HT1080 (cell line): ENCODE measurements around the gene OR2T3. TPM values are rescaled to one million over a fixed set of nuclear protein-coding genes. Genes with fewer than 3 reads are reported as not detected.
"Not testable (repeated sequence)": the region's sequence is repeated elsewhere in the genome, so short reads cannot be mapped to it uniquely, and the experiment has no call there.

Experiments used
- DNase-seq: peaks from one replicate; pipeline ENCODE4 v3.0.0-alpha.2; 2015; ENCODE audit warnings: low read depth
- total RNA-seq: library from RNA; depleted of rRNA; stranded (reverse); fragments of >200 nt; shearing (Covaris generic); gene quantifications from 2 replicates; pipeline ENCODE4 v1.2.3, GENCODE V29; 2014; rRNA removed

The OR2T3 gene
- total RNA-seq, 1 experiment from 2014 or later, result not detected

DNA sequence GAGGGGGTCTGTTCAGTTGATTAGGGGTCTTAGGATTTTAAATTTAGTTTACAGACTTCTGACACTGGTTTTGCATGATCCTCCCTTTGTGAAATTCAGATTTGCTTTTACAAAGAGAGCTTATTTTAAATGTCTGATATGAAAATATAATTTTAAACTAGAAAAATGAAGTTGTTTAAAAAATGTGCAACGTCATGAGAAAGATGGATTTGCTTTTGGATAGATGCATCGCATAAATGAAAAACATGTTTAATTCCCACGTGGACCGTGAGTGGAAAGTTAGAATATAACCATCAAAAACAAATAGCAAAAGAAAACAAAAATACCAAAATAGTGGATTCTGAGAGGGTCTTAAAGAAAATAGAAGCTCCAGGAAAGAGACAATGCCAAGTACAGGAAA, 2.0 kb upstream of the OR2T3 start:
- no peak for DNase-seq

- not testable (repeated sequence) for DNase-seq
Measured at GRCh38 chr1:248472111-248472510, 1.0 kb upstream of the OR2T3 start.

DNA sequence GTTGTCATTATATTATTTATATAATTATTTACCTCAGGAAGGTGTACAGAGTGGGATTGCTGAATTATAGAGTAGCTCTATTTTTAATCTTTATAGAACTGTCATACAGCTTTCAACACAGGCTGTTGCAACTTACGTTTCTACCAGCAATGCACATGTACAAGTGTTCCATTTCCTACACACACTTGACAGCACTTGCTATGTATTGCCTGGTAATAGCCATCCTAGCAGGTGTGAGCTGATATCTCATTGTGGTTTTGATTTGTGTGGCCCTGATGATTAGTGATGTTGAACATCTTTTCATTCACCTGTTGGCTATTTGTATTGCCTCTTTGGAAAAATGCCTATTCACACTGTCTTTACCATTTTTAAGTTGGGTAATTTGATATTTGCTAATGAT, 2.5 kb downstream of the OR2T3 start:
- not testable (repeated sequence) for DNase-seq

DNA sequence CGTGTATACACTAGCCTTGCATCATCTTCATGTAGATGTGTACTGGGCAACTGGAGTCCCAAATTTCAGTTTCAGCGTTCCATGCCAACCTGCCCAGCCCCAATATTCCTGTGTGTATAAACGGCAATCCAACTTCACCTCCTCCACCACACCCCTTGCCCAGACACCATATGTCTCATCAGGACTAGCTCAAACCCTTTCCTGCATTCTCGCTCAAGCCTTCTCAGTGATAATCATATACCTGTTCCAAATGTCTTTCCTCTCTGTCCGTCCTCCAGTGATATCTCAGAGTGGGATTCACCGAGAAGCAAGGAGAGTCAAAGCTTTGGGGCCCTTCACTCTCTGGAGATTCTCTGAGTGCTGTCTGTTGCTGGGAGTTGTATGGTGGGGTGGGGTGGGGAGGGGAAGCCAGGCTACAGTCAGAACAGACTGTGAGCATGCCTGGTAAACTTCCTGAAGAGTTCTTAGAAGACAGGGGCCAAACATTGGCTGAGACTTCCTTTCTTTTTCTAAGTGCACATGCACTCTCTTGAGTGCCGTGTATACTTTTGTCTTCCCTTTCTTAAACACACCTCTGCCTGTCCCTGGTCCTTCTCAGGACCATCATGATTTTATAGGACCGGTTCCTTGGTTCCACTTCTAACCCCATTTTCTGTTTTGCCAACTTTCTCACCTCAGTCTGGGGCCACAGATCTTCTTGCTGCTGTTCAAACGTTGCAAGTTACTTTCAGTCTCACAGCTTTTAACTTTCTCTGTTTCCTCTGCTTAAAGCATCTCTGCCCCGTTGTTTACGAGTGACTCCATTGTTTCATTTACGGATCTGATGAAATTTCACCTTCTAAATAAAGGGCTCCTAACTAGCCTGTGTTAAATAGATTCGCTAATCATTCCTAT, 8.8 kb downstream of the OR2T3 start:
- DNase-seq, result not testable (repeated sequence)

DNA sequence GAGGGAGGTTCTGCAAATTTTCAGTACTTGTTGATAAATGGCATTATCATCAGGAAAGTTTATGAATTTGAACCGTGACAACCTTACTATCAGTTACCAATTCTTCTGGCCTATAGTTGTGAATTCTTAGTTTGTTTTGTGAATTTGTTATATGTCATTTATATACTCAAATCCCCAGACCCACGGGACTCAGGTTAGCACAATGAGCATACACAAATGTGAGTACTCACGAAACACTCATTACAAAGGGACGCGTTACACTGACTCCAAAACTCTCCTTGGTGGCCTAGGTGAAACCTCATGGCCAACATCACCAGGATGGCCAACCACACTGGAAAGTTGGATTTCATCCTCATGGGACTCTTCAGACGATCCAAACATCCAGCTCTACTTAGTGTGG, 15.1 kb downstream of the OR2T3 start, which contains the start of gene OR2T5:
Gene OR2T5, plus strand, starts transcription at position 301 of the 400 bp plus-strand sequence. Its CDS starts 0 bp downstream, at position 301.
- DNase-seq, result not testable (repeated sequence)

GRCh38 chr1:248496661-248497060, 23.5 kb downstream of the OR2T3 start:
- DNase-seq, result not testable (repeated sequence)

GRCh38 chr1:248500305-248501035, 27.3 kb downstream of the OR2T3 start:
- not testable (repeated sequence) for DNase-seq

DNA sequence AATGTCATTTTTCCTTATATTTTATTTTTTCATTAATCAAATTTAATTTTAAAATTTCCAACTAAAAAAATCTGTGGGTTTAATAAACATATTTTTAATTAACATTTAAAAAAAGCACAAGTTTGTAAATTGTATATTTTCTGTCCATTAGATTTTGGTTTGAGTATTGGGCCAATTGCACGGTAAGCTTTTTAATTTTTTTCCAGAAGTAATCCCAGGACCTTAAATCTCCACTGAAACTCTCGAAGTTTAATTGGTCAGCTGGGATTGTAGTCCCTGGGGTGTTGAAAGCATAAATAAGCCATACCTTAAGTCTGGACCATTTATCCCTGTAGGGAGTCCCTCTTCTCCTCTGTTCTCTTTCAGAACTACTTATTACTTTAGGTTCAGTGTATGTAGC, 34.6 kb downstream of the OR2T3 start, which contains the start of gene OR2G6:
Gene OR2G6, plus strand, starts transcription at position 301 of the 400 bp plus-strand sequence. CDS start 13,574 bp downstream, outside the sequence.
- DNase-seq, result not testable (repeated sequence)

DNA sequence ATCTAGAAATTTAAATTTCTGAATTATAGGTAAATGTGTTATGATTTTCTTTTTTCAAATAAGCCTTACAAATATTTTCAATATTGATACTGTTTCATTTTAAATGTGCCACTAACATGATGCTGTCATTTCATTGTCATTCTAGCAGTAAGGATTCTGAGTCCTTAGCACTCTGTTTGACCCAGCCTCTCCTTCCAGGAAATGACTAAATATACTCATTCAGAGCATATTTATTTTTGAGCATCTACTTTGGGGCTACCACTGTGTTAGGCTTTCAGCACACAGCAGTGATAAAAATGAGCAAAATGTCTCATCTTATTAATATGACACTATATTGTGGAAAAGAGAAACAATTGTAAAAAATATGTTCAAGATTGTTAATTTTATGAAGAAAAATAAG, 37.1 kb downstream of the OR2T3 start:
- DNase-seq, result not testable (repeated sequence)

- DNase-seq, result no peak
Measured at GRCh38 chr1:248521856-248522255, 48.7 kb downstream of the OR2T3 start.

Other genes with a start within 250 kb of the OR2T3 start
- 0.05 and 0.10 TPM in 2 replicates for gene OR2M4, start 241.9 kb upstream of the OR2T3 start, total RNA-seq
- gene OR2T33, start 195.4 kb upstream of the OR2T3 start, total RNA-seq, result 0.08 TPM in 1 of 2 replicates, not detected in the other
- not detected in 2 replicates for gene OR2T12, start 169.9 kb upstream of the OR2T3 start, total RNA-seq
- gene OR2M7, start 148.8 kb upstream of the OR2T3 start, total RNA-seq, result not detected in 2 replicates
- gene OR14C36, start 124.6 kb upstream of the OR2T3 start, total RNA-seq, result not detected in 2 replicates
- gene OR2T4, start 111.7 kb upstream of the OR2T3 start, total RNA-seq, result not detected in 2 replicates
- not detected in 2 replicates for gene OR2T6, start 97.6 kb upstream of the OR2T3 start, total RNA-seq
- not detected in 2 replicates for gene OR2T1, start 70.3 kb upstream of the OR2T3 start, total RNA-seq
- not detected in 2 replicates for gene OR2T2, start 27.7 kb upstream of the OR2T3 start, total RNA-seq
- gene OR2T5, start 15.2 kb downstream of the OR2T3 start, total RNA-seq, result not detected in 2 replicates
- not detected in 2 replicates for gene OR2G6, start 34.7 kb downstream of the OR2T3 start, total RNA-seq
- not detected in 2 replicates for gene OR2T29, start 89.4 kb downstream of the OR2T3 start, total RNA-seq
- gene OR2T34, start 101.4 kb downstream of the OR2T3 start, total RNA-seq, result not detected in 2 replicates
- gene OR2T10, start 124.3 kb downstream of the OR2T3 start, total RNA-seq, result not detected in 2 replicates
- gene OR2T11, start 161.7 kb downstream of the OR2T3 start, total RNA-seq, result not detected in 2 replicates
- gene OR2T35, start 171.9 kb downstream of the OR2T3 start, total RNA-seq, result not detected in 2 replicates
- gene OR2T27, start 182.2 kb downstream of the OR2T3 start, total RNA-seq, result not detected in 2 replicates
- gene OR14I1, start 229.4 kb downstream of the OR2T3 start, total RNA-seq, result not detected in 2 replicates